Naive thymus-derived CD8-positive, alpha-beta T cell (primary cell): ENCODE measurements around the gene ZC3H18. TPM values are rescaled to one million over a fixed set of nuclear protein-coding genes. Genes with fewer than 3 reads are reported as not detected.
A peak's percentile ranks its signal among the peaks of the same experiment; 100 is the strongest.

Source experiments
- ATAC-seq, 2 donors: fragments of 150-1000 bp; cut with Tn5 transposase in 1 of 2; sonication (Bioruptor Pico), chemical (Tn5 transposase) in 1 of 2; 1 replicate in 1 of 2; 2 replicates in 1 of 2; pipeline ENCODE4 v1.10.0; 2021; ENCODE audit warnings: mild to moderate bottlenecking in 2 of 2, moderate library complexity in 2 of 2
- POLR2A ChIA-PET: fragments of 350-600 bp; sonication (Branson Sonifier 250); formaldehyde crosslinking; loops from one replicate; lab custom pipeline; 2021; ENCODE audit warnings: antibody characterized with exemption; lab: Charles Lee
- DNase-seq, 10 donors: peaks; one replicate each; pipeline versions ENCODE4 v3.0.0 to v3.0.0-alpha.2; 2020 to 2022
- H3K27ac Mint-ChIP-seq, 10 donors: one replicate each; pipeline ENCODE4 v1.8.0; 2020 to 2022; ENCODE audit warnings: mild to moderate bottlenecking in 10 of 10, mixed read lengths in 10 of 10, moderate library complexity in 4 of 10, inconsistent platforms in 1 of 10
- H3K27me3 Mint-ChIP-seq, 5 donors: one replicate each; pipeline ENCODE4 v1.8.0; 2021 to 2022; ENCODE audit warnings: mixed read lengths in 5 of 5
- H3K36me3 Mint-ChIP-seq, 3 donors: one replicate each; pipeline ENCODE4 v1.8.0; 2020 to 2022; ENCODE audit warnings: mixed read lengths in 3 of 3, mild to moderate bottlenecking in 2 of 3, inconsistent platforms in 1 of 3
- H3K4me1 Mint-ChIP-seq, 4 donors: one replicate each; pipeline ENCODE4 v1.8.0; 2021 to 2022; ENCODE audit warnings: mixed read lengths in 4 of 4
- H3K4me3 Mint-ChIP-seq, 10 donors: one replicate each; pipeline ENCODE4 v1.8.0; 2020 to 2022; ENCODE audit warnings: mild to moderate bottlenecking in 10 of 10, mixed read lengths in 10 of 10, moderate library complexity in 6 of 10, inconsistent platforms in 1 of 10
- H3K9me3 Mint-ChIP-seq, 9 donors: one replicate each; pipeline ENCODE4 v1.8.0; 2020 to 2022; ENCODE audit warnings: mixed read lengths in 9 of 9, mild to moderate bottlenecking in 3 of 9, inconsistent platforms in 1 of 9, moderate library complexity in 1 of 9
- polyA plus RNA-seq, 3 donors: library from polyadenylated mRNA; unstranded; fragments of 300-500 nt; fragmentation: Illumina TruSeq; gene quantifications; one replicate each; pipeline ENCODE4 v1.2.3, GENCODE V29; 2021
- total RNA-seq, 8 experiments: library from RNA in 2 of 8; stranded (reverse) in 2 of 8; gene quantifications; one replicate each; pipeline ENCODE4 v1.2.3 and lab custom pipeline; 2021 to 2026

The ZC3H18 gene
- total and polyA plus RNA-seq, 5 experiments from 2014 or later, result 7.3 to 81.2 (median 25.1) TPM

DNA sequence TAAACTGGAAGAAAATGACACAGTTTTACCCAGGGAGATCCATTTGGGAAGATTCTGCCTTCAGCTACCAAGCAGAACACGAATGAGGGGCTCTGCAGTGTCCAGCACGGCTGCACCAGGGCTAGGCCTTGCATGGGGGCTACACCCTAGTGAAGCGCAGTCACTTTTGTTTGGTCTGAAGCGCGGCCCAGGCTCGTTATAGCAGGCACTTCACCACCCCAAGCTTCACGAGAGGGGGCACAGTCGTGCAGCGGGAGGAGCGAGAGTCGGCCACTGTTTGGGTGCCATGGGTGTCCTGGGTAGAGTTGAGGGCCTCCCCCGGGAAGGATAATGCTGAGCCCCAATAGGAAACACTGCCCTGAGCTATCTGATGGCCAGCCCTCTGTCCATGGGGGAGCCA is 46.5 kb downstream of the ZC3H18 start:
- POLR2A ChIA-PET, result no interaction called here
- no peak overlapping the region for H3K4me3 Mint-ChIP-seq
- peak overlapping the region; percentile 6 to 100 (median 95) for H3K27ac Mint-ChIP-seq
- ATAC-seq (no peak), DNase-seq (no peak)
- H3K27me3 Mint-ChIP-seq, result peaks cover 0 to 1% (median 0%) of the 10 kb centered on the region in 5 donors
- H3K4me1 Mint-ChIP-seq, result peaks cover 21 to 41% (median 35%) of the 10 kb centered on the region in 4 donors
- H3K9me3 Mint-ChIP-seq, result no peaks in the 10 kb centered on the region
- peaks cover 0 to 59% (median 4%) of the 10 kb centered on the region in 3 donors for H3K36me3 Mint-ChIP-seq

DNA sequence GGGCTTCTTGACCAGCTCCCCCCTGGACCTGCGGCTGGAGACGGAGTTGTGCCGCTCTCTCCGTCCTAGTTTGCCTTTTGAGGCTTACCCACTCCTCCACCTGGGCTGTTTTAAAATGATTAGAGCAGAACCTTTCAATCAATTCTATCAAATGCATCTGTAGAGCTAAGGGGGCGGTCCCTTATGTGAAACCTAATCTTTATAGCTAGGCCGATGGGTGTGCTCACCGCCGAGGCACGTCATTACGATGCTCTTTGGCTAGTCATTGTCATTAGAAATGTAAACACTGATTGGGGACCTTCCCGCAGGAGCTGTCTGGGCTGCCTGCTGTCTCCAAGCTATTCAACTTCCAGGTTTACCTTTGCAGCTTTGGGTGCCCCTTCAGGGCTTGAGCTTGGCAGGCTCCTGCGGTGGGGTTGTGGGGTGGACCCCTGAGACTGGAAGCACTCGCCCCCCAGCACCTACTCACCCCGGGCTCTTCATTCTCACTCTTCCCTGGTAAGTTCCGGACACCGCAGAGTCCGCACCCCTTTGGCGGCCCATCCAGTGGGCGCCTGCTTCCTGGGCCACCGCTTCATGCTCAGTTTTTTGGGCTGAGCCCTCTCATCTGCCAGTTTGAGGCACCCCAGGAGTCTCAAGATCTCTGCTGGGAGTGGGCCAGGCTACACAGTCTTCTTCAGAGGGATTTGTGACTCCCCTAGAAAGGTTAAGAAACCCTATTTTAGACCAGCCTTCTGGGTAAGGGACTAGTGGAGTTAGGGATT is 47.2 kb downstream of the ZC3H18 start:
- Mint-ChIP-seq H3K27me3 (peaks cover 0 to 1% (median 0%) of the 10 kb centered on the region in 5 donors), H3K4me1 (peaks cover 21 to 43% (median 35%) of the 10 kb centered on the region in 4 donors), H3K4me3 (no peak overlapping the region), H3K27ac (peak overlapping the region; percentile 91 to 100 (median 98)), H3K9me3 (no peaks in the 10 kb centered on the region), H3K36me3 (peaks cover 0 to 61% (median 4%) of the 10 kb centered on the region in 3 donors)
- no peak for ATAC-seq
- DNase-seq, result no peak
- POLR2A ChIA-PET, result no interaction called here

DNA sequence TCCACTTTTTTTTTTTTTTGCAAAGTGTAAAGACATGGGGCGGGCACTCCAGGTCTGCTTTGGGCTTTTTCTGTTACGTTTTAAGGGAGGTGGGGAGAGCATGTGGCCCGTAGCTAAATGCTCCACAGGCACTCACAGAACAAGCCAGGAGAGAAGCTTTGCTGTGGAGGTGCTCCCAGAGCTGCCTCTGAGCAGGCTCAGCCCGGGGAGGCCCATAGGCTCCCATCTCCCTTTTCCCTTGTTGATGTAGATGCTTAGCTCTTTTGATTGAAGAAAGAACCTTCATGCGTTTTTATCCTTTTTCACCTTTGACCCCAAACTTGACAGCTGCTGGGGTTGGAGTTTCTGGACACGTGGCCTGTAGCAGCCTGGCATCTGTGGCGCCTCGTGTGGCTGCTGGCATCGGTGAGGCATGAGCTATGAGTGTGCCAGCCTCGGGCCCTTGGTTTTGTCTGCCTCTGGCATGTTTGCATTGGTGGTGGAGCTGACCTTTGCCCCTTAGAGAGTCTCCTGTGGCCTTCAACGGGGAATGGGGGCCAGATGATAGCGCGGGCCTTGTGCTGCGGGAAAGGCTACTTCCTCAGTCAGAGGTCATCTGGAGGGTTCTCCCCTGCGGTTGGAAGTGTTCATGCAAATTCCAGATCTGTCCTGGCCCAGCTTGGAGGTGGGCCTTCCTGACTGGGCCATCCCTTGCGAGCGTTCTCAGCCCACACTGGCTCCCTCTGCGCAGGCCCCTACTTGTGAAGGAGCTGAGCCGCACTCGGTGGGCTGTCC is 48.2 kb downstream of the ZC3H18 start:
- H3K4me1 Mint-ChIP-seq, result peaks cover 17 to 40% (median 34%) of the 10 kb centered on the region in 4 donors
- H3K27ac Mint-ChIP-seq, result peak overlapping the region; percentile 91 to 100 (median 98)
- POLR2A ChIA-PET, result no interaction called here
- H3K9me3 Mint-ChIP-seq, result no peaks in the 10 kb centered on the region
- H3K4me3 Mint-ChIP-seq, result peak overlapping the region in 1 of 10 donors; percentile 20
- DNase-seq (no peak), ATAC-seq (no peak)
- peaks cover 0 to 62% (median 5%) of the 10 kb centered on the region in 3 donors for H3K36me3 Mint-ChIP-seq
- H3K27me3 Mint-ChIP-seq, result peaks cover 0 to 1% (median 0%) of the 10 kb centered on the region in 5 donors

DNA sequence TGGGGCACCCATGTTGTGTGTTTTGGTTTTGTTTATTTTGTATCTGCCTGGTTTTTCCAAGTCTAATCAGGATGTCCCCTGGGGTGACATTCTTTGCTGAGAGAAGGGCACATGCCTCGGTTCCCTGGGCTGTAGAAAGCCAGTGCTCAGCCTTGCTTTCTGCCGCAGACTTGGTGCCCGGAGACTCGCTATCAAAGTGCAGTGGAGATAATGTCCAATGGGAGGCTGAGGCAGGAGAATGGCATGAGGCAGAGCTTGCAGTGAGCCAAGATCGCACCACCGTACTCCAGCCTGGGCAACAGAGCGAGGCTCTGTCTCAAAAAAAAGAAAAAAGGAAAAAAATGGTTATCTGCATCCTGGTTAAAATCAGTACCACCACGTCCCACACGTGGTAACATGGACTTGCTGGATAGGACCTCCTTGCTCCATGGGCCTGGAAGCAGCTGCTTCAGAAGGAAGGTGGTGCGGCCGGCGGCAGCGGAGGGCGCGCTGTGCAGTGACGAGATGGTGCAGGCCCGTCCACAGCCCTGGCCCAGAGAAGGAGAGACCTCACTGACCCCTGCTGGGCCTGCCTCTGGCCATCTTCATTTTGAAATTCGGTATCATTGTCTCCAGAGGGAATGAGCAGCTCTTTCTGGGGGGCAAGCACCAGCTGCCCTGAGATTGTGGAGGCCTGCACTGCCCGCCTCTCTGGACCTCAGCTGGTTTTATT is 48.9 kb downstream of the ZC3H18 start:
- POLR2A ChIA-PET, result interaction anchor here (1.1 to 2.1 kb wide), 4 partner anchors 14 to 82 kb away, joined by 3 to 11 read pairs (median 6); partner anchors contain the start of gene ZC3H18

DNA sequence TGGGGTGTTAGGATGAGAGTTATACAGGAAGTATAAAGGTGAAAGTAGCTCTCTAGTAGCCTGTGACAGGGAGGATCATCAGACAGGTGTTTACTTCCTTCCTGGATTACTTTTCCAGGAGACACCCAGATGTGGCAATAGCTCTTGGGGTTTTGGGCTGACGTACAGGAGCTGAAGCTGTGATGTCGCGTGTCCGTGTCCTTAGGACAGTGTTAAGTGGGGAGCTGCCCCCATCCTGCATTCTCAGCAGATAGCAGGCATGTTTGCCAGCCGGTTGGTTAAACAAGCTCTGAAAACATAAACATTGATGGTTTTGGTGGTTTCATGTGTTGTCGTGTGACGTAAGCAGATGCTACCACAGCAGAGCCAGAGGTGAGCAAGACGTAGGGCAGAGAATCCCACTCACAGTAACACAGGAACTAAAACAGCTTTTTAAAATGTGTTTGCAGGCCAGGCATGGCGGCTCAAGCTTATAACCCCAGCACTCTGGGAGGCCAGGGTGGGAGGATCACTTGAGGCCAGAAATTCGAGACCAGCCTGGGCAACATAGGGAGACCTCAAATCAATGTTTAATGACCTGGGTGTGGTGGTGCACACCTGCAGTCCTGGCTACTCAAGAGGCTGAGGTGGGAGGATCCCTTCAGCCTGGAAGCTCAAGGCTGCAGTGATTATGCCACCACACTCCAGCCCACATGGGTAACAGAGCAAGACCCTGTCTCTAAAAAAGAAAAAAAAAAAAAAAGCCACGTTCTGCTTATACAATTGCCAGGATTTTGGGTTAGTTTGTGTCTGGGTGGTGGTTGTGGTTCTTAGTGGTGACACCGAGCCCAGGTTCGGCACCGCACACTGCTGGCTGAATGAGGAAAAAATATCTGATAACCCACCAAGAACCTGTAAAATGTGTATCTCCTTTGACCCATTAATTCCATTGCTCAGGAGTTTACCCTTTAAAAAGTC is 49.9 kb downstream of the ZC3H18 start:
- DNase-seq, result peak in 9 of 10 donors; percentile 41 to 88 (median 82)
- H3K27ac Mint-ChIP-seq, result peak overlapping the region; percentile 91 to 100 (median 98)

More for the DNA sequence above, 48.9 kb downstream of the ZC3H18 start:
- peak overlapping the region in 3 of 10 donors; percentile 34 to 84 (median 34) for H3K4me3 Mint-ChIP-seq
- ATAC-seq (no peak), DNase-seq (no peak)
- no peaks in the 10 kb centered on the region for H3K9me3 Mint-ChIP-seq
- peaks cover 0 to 1% (median 0%) of the 10 kb centered on the region in 5 donors for H3K27me3 Mint-ChIP-seq
- H3K4me1 Mint-ChIP-seq, result peaks cover 13 to 36% (median 32%) of the 10 kb centered on the region in 4 donors
- H3K36me3 Mint-ChIP-seq, result peaks cover 0 to 62% (median 5%) of the 10 kb centered on the region in 3 donors
- H3K27ac Mint-ChIP-seq, result peak overlapping the region; percentile 91 to 100 (median 98)

DNA sequence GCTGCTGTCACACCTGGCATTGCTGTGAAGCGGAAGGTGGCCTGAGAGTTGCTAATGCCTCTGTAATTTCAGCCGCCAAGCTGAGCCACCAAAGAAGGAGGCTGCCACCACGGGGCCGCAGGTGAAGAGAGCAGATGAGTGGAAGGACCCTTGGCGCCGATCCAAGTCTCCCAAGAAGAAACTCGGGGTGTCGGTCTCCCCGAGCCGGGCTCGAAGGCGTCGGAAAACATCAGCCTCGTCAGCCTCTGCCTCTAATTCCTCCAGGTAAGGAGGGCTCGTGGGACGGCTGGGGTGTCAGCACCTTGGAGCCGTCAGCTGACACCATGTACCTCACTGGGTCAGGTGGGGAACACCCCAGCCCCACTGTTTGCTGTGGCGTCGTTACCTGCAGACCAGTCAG is 51.9 kb downstream of the ZC3H18 start:
- H3K4me3 Mint-ChIP-seq, result no peak overlapping the region

More for the DNA sequence above, 49.9 kb downstream of the ZC3H18 start:
- H3K36me3 Mint-ChIP-seq, result peaks cover 0 to 64% (median 5%) of the 10 kb centered on the region in 3 donors
- POLR2A ChIA-PET, result interaction anchor here (0.6 to 2.1 kb wide), 6 partner anchors 13 to 81 kb away, joined by 3 to 11 read pairs (median 4); partner anchors contain the start of gene ZC3H18
- ATAC-seq, result peak; percentile 84 to 91
- H3K4me3 Mint-ChIP-seq, result peak overlapping the region; percentile 22 to 84 (median 56)
- no peaks in the 10 kb centered on the region for H3K9me3 Mint-ChIP-seq
- peaks cover 0 to 1% (median 0%) of the 10 kb centered on the region in 5 donors for H3K27me3 Mint-ChIP-seq
- peaks cover 12 to 35% (median 32%) of the 10 kb centered on the region in 4 donors for H3K4me1 Mint-ChIP-seq

DNA sequence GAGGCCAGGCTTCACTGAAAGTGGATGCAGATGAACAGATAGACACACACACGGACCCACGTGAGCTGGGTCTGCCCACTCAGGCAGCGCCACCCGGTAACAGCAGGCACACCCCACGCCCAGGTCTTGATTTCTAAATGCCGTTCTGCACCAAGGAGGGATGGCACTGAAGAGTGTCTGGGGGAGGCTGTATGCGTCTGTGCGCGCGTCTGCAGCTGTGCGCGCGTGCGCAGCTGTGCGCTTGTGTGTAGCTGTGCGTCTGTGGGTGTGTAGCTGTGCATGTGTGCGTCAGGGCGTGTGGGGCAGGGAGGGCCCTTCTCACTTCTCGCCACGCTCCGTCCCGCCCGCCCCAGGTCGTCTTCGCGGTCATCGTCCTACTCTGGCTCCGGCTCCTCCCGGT is 52.7 kb downstream of the ZC3H18 start:
- H3K4me3 Mint-ChIP-seq, result no peak overlapping the region
- POLR2A ChIA-PET, result no interaction called here
- peaks cover 0 to 74% (median 5%) of the 10 kb centered on the region in 3 donors for H3K36me3 Mint-ChIP-seq
- peaks cover 7 to 30% (median 26%) of the 10 kb centered on the region in 4 donors for H3K4me1 Mint-ChIP-seq
- H3K27me3 Mint-ChIP-seq, result peaks cover 0 to 1% (median 0%) of the 10 kb centered on the region in 5 donors
- H3K9me3 Mint-ChIP-seq, result no peaks in the 10 kb centered on the region
- DNase-seq, result no peak
- ATAC-seq, result no peak
- peak overlapping the region in 4 of 10 donors; percentile 22 to 83 (median 70) for H3K27ac Mint-ChIP-seq

More for the DNA sequence above, 51.9 kb downstream of the ZC3H18 start:
- Mint-ChIP-seq H3K4me1 (peaks cover 10 to 30% (median 28%) of the 10 kb centered on the region in 4 donors), H3K9me3 (no peaks in the 10 kb centered on the region), H3K27me3 (peaks cover 0 to 1% (median 0%) of the 10 kb centered on the region in 5 donors), H3K27ac (peak overlapping the region in 9 of 10 donors; percentile 13 to 100 (median 49)), H3K36me3 (peaks cover 0 to 73% (median 5%) of the 10 kb centered on the region in 3 donors)
- POLR2A ChIA-PET, result no interaction called here
- no peak for ATAC-seq
- no peak for DNase-seq

DNA sequence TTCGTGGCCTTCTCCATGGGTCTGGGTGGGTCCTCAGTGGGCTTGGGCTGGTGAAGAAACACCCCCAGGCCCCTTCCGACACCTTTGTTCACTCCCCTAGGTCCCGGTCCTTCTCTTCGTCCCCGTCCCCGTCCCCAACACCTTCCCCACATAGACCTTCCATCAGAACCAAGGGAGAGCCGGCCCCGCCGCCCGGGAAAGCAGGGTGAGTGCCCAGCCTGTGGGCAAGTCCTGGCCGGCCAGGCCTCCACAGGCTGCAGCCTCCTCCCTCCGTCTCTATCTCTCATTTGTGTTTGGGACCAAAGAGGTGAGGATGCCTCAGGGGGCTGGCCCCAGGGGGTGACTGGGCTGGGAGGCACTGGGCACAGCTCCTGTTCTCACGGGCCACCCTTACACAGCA is 53.7 kb downstream of the ZC3H18 start:
- peaks cover 0 to 1% (median 0%) of the 10 kb centered on the region in 5 donors for H3K27me3 Mint-ChIP-seq
- POLR2A ChIA-PET, result no interaction called here
- H3K4me1 Mint-ChIP-seq, result peaks cover 6 to 23% (median 19%) of the 10 kb centered on the region in 4 donors
- peak overlapping the region in 5 of 10 donors; percentile 40 to 80 (median 57) for H3K27ac Mint-ChIP-seq
- no peak for ATAC-seq
- H3K9me3 Mint-ChIP-seq, result no peaks in the 10 kb centered on the region
- no peak for DNase-seq
- no peak overlapping the region for H3K4me3 Mint-ChIP-seq
- peaks cover 0 to 75% (median 5%) of the 10 kb centered on the region in 3 donors for H3K36me3 Mint-ChIP-seq

- ATAC-seq (no peak), DNase-seq (no peak)
- peaks cover 0 to 1% (median 0%) of the 10 kb centered on the region in 5 donors for H3K27me3 Mint-ChIP-seq
- POLR2A ChIA-PET, result no interaction called here
- H3K4me1 Mint-ChIP-seq, result peaks cover 6 to 17% (median 12%) of the 10 kb centered on the region in 4 donors
- no peaks in the 10 kb centered on the region for H3K9me3 Mint-ChIP-seq
- no peak overlapping the region for H3K4me3 Mint-ChIP-seq
- H3K27ac Mint-ChIP-seq, result peak overlapping the region in 1 of 10 donors; percentile 67
- peaks cover 0 to 77% (median 4%) of the 10 kb centered on the region in 3 donors for H3K36me3 Mint-ChIP-seq
Measured at GRCh38 chr16:88624481-88624880, 54.3 kb downstream of the ZC3H18 start.

GRCh38 chr16:88624977-88625576 is 54.9 kb downstream of the ZC3H18 start:
- H3K9me3 Mint-ChIP-seq, result no peaks in the 10 kb centered on the region
- DNase-seq (no peak), ATAC-seq (no peak)
- peaks cover 2 to 11% (median 6%) of the 10 kb centered on the region in 4 donors for H3K4me1 Mint-ChIP-seq
- POLR2A ChIA-PET, result no interaction called here
- H3K27ac Mint-ChIP-seq, result no peak overlapping the region
- H3K36me3 Mint-ChIP-seq, result peaks cover 0 to 75% (median 4%) of the 10 kb centered on the region in 3 donors
- no peaks in the 10 kb centered on the region for H3K27me3 Mint-ChIP-seq
- no peak overlapping the region for H3K4me3 Mint-ChIP-seq
